Astrocyte of the spinal cord (primary cell): ENCODE results near the gene WWOX.

Experiments used
- DNase-seq: peaks from one replicate; pipeline ENCODE4 v3.0.0; 2011; ENCODE audit warnings: low read depth, low spot score
- H3K4me3 ChIP-seq: 2 replicates; pipeline ENCODE4 v1.5.1; 2011; ENCODE audit warnings: low read depth, mild to moderate bottlenecking, low read length, moderate library complexity
- CTCF ChIP-seq: IDR thresholded peaks from 2 replicates; pipeline ENCODE4 v1.5.1; 2012; ENCODE audit warnings: low read depth, mild to moderate bottlenecking, low read length, inconsistent platforms
- in situ Hi-C: cut with HindIII; loops from 2 replicates; pipeline ENCODE4 v1.10.0; 2017; ENCODE audit warnings: low sequenced_read_pairs

The WWOX gene

GRCh38 chr16:78269256-78269655 is 169.8 kb downstream of the WWOX start:
- in situ Hi-C loops, result no loop called here
- no peak overlapping the region for H3K4me3 ChIP-seq
- DNase-seq, result no peak
- no peak for TF ChIP-seq CTCF

DNA sequence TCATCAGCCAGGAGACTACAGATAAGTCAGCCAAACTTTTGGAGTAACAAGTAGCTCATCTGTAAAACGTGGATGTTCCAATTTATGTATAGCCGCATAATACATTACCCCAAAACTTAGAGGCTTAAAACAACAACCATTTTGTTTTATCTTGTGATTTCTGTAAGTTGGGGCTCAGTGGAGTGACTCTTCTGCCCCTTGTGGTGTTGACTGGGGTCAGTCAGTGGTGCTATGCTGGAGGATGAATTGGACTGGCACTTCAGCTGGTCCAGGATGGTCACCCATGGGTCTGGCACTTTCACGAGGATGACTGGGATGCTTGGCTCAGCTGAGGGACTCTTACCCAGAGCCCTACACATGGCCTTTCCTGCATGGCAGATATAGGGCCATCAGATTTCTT is 172.5 kb downstream of the WWOX start:
- no peak for TF ChIP-seq CTCF
- in situ Hi-C loops, result no loop called here
- no peak overlapping the region for H3K4me3 ChIP-seq
- DNase-seq, result no peak

DNA sequence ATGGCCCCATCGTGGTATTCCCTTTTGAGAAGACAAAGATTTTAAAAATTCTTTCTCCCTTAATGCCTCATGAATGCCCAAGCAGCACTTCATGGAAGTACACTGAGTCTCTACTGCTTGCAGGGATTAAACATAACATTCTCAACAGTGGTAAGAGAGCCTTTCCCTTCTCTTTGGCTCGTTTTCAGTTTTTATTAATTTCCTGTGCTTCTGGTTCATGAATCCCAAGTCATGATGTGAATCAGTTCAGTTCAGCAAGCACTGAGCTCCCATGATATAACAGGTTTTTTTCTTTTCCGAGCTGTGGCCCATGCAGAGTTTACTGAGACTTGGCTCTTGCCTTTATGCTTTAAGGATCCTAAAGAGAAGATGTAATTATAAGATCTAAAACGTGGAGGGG is 175.3 kb downstream of the WWOX start:
- H3K4me3 ChIP-seq, result no peak overlapping the region
- in situ Hi-C loops, result no loop called here
- TF ChIP-seq CTCF, result no peak
- no peak for DNase-seq

DNA sequence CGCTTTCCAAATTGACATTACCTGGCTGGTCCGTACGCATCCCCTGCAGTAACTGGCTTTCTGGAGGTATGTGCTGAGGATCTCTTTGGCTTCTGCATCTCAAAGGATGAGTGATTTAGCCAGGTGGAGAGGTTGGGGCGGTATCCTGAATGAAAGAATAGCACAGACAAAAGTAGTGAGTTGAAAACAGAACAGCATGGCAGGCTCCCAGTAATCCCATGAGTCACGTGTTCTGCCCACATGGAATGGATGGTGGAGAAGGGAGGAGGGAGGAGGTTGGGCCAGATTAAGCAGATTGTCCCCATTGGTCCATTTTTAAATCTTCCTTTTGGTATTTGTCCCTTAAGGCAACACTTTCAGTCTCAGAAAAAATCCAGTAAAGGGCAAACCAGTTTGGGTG is 176.0 kb downstream of the WWOX start:
- H3K4me3 ChIP-seq, result no peak overlapping the region
- in situ Hi-C loops, result no loop called here
- DNase-seq, result no peak
- no peak for TF ChIP-seq CTCF

DNA sequence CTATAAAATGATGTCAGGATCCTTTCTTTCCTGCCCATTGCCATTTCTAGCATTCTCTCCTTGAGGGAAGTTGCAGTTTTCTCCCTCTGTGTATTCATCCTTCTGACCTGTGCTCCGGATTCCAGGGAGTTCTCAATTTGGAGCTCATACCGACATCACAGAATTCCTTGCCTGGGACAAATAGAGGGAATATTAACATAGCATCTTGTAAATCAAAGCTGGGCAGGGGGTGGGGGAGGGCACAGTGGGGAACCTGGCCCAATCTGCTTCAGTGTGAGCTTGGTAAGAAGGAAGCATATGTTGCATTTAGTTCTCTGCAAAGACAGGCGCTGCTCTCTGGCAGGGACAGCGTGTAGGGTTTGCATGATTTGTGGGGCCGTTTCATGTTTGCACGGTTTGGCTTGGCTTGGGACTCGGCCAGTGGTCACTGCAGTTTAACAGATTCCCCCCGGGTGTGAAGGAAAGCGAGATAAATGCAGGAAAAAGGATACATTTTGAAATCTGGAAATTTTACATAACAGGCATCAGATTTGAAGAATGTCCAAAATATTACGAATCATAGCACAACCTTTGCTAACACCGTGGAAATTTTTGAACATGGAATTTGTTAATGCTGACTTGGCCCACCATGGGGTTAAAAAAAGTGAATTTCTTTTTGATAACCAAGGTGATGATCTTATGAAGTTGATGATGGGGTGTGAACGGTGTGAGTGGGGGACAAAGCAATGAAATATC is 178.0 kb downstream of the WWOX start:
- TF ChIP-seq CTCF, result no peak
- no peak overlapping the region for H3K4me3 ChIP-seq
- in situ Hi-C loops, result no loop called here

DNA sequence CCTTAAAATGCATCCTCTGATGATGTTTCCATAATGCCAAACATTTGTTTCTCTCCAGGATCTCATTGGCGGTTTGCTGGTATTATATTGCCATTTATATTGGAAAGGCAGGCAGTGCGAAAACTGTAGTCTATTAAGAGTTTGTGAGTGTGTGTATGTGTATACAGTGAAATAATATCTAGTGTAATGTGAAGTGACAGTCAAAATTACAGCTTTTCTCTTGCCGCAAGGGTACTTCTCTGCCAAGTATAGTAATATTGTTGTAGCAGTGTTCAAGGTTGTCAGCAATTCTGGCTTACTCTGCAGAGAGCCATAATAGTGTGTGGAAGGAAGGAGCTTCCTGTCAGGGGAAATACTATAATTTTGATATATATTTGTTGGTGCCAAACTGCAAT is 178.6 kb downstream of the WWOX start:
- in situ Hi-C loops, result no loop called here
- H3K4me3 ChIP-seq, result no peak overlapping the region
- TF ChIP-seq CTCF, result no peak
- no peak for DNase-seq

More for the DNA sequence above, 178.0 kb downstream of the WWOX start:
- DNase-seq, result no peak
